ENCODE results near the gene SPAG7. TPM values are rescaled to one million over a fixed set of nuclear protein-coding genes. Genes with fewer than 3 reads are reported as not detected.

The SPAG7 gene
- total RNA-seq: 34.7 and 38.2 TPM in 2 replicates

GRCh38 chr17:4967539-4968485 is at the start of gene SPAG7:
Gene SPAG7 (minus strand): TSS chr17:4967817. CDS start chr17:4967804, 13 bp downstream.

GRCh38 chr17:4997302-4998026 is 29.8 kb upstream of the SPAG7 start, which contains the start of the genes INCA1 and KIF1C:
Gene INCA1 (minus strand): TSS chr17:4997522. CDS start chr17:4994437, 3,085 bp downstream.
Gene KIF1C (plus strand): TSS chr17:4997950. CDS start chr17:5000247, 2,297 bp downstream.

GRCh38 chr17:4986951-4987766 is 19.5 kb upstream of the SPAG7 start, which contains the start of gene CAMTA2:
Gene CAMTA2 (minus strand): TSS chr17:4987675. CDS start chr17:4986222, 1,453 bp downstream.

GRCh38 chr17:4950746-4951204 is 16.8 kb downstream of the SPAG7 start, which contains the start of gene ENO3:
Gene ENO3 (plus strand): TSS chr17:4951119. CDS start chr17:4951830, 711 bp downstream.

GRCh38 chr17:4948166-4948930 is 19.3 kb downstream of the SPAG7 start, which contains the start of gene PFN1:
Gene PFN1 (minus strand): TSS chr17:4948530. CDS start chr17:4948394, 136 bp downstream.

GRCh38 chr17:4939796-4940554 is 27.6 kb downstream of the SPAG7 start, which contains the start of the genes RNF167 and SLC25A11:
Gene RNF167 (plus strand): TSS chr17:4940268. CDS start chr17:4940910, 642 bp downstream.
Gene SLC25A11 (minus strand): TSS chr17:4940046. CDS start chr17:4939910, 136 bp downstream.

GRCh38 chr17:4931963-4932362 is 35.7 kb downstream of the SPAG7 start, which contains the start of gene GP1BA:
Gene GP1BA (plus strand): TSS chr17:4932277. CDS start chr17:4932605, 328 bp downstream.

Other genes with a start within 250 kb of the SPAG7 start
- gene MED11, start 236.4 kb downstream of the SPAG7 start, total RNA-seq: 12.6 and 13.5 TPM in 2 replicates
- gene ZMYND15, start 228.0 kb downstream of the SPAG7 start, total RNA-seq: 0.21 and 1.2 TPM in 2 replicates
- gene CXCL16, start 227.9 kb downstream of the SPAG7 start, total RNA-seq: 13.9 and 42.2 TPM in 2 replicates
- gene TM4SF5, start 195.9 kb downstream of the SPAG7 start, total RNA-seq: not detected in 2 replicates
- gene VMO1, start 181.5 kb downstream of the SPAG7 start, total RNA-seq: 0.72 and 1.1 TPM in 2 replicates
- not detected in 2 replicates for gene GLTPD2, start 178.9 kb downstream of the SPAG7 start, total RNA-seq
- gene PSMB6, start 171.7 kb downstream of the SPAG7 start, total RNA-seq: 121 and 163 TPM in 2 replicates
- gene PLD2, start 160.7 kb downstream of the SPAG7 start, total RNA-seq: 15.3 and 25.8 TPM in 2 replicates
- gene MINK1, start 134.5 kb downstream of the SPAG7 start, total RNA-seq: 55.7 and 77.2 TPM in 2 replicates
- gene C17orf107, start 68.3 kb downstream of the SPAG7 start, total RNA-seq: 1.7 and 2.9 TPM in 2 replicates
- 0.24 and 0.64 TPM in 2 replicates for gene CHRNE, start 64.7 kb downstream of the SPAG7 start, total RNA-seq
- not detected in 2 replicates for gene GP1BA, start 35.5 kb downstream of the SPAG7 start, total RNA-seq
- 65.4 and 88.4 TPM in 2 replicates for gene SLC25A11, start 27.8 kb downstream of the SPAG7 start, total RNA-seq
- 24.5 and 26.0 TPM in 2 replicates for gene RNF167, start 27.5 kb downstream of the SPAG7 start, total RNA-seq
- 382 and 601 TPM in 2 replicates for gene PFN1, start 19.3 kb downstream of the SPAG7 start, total RNA-seq
- 1.5 and 3.9 TPM in 2 replicates for gene ENO3, start 16.7 kb downstream of the SPAG7 start, total RNA-seq
- gene CAMTA2, start 19.9 kb upstream of the SPAG7 start, total RNA-seq: 4.5 and 5.3 TPM in 2 replicates
- 0.21 TPM in 1 of 2 replicates, not detected in the other for gene INCA1, start 29.7 kb upstream of the SPAG7 start, total RNA-seq
- 103 and 111 TPM in 2 replicates for gene KIF1C, start 30.1 kb upstream of the SPAG7 start, total RNA-seq
- 0.48 and 1.7 TPM in 2 replicates for gene SLC52A1, start 67.6 kb upstream of the SPAG7 start, total RNA-seq
- gene ZFP3, start 110.7 kb upstream of the SPAG7 start, total RNA-seq: 0.43 and 0.48 TPM in 2 replicates
- 5.3 and 5.5 TPM in 2 replicates for gene ZNF232, start 144.1 kb upstream of the SPAG7 start, total RNA-seq
- not detected in 2 replicates for gene USP6, start 148.2 kb upstream of the SPAG7 start, total RNA-seq
- 2.3 and 4.6 TPM in 2 replicates for gene ZNF594, start 224.1 kb upstream of the SPAG7 start, total RNA-seq

Measured in tracheal epithelial cell (primary cell).